Neural cell (in vitro differentiated cells): ENCODE data around the gene MTFMT. TPM values are rescaled to one million over a fixed set of nuclear protein-coding genes. Genes with fewer than 3 reads are reported as not detected.

Source experiments
- H2AFZ ChIP-seq: fragments of 200-600, 300-800 bp; sonication (generic), shearing (Covaris generic); 2 replicates; pipeline ENCODE4 v1.6.0; 2014; ENCODE audit warnings: low read depth, mild to moderate bottlenecking, antibody characterized with exemption, low read length, moderate library complexity
- H3F3A ChIP-seq: fragments of 200-600 bp; shearing (Covaris generic); 2 replicates; pipeline ENCODE4 v1.6.1; 2016; ENCODE audit warnings: mild to moderate bottlenecking, moderate library complexity, mixed read lengths, antibody characterized with exemption, low read length; ENCODE audit not compliant: insufficient read depth, poor library complexity, severe bottlenecking
- H3K27ac ChIP-seq: fragments of 200-600, 300-800 bp; sonication (generic), shearing (Covaris generic); 2 replicates; pipeline ENCODE4 v1.5.1; 2014; ENCODE audit warnings: mild to moderate bottlenecking, low read length, moderate library complexity
- H3K27me3 ChIP-seq: fragments of 300-800, 200-600 bp; sonication (generic), shearing (Covaris generic); 2 replicates; pipeline ENCODE4 v1.6.0; 2014; ENCODE audit warnings: mild to moderate bottlenecking, low read depth, low read length, moderate library complexity; ENCODE audit not compliant: insufficient read depth
- H3K36me3 ChIP-seq: fragments of 300-800, 200-600 bp; sonication (generic), shearing (Covaris generic); 2 replicates; pipeline ENCODE4 v1.5.1; 2014; ENCODE audit warnings: mild to moderate bottlenecking, antibody characterized with exemption, low read length, moderate library complexity; ENCODE audit not compliant: insufficient read depth
- H3K4me2 ChIP-seq: fragments of 300-800, 200-600 bp; sonication (generic), shearing (Covaris generic); 2 replicates; pipeline ENCODE4 v1.6.0; 2014; ENCODE audit warnings: mild to moderate bottlenecking, low read length
- H3K4me3 ChIP-seq: fragments of 300-800, 200-600 bp; sonication (generic), shearing (Covaris generic); 2 replicates; pipeline ENCODE4 v1.5.1; 2014; ENCODE audit warnings: mild to moderate bottlenecking, low read length, moderate library complexity
- H3K79me2 ChIP-seq: fragments of 200-600 bp; shearing (Covaris generic); replicated peaks from 2 replicates; pipeline ENCODE4 v1.6.0; 2014; ENCODE audit warnings: mild to moderate bottlenecking, low read length, moderate library complexity; ENCODE audit not compliant: insufficient read depth
- H3K9ac ChIP-seq: fragments of 300-800, 200-600 bp; sonication (generic), shearing (Covaris generic); 2 replicates; pipeline ENCODE4 v1.6.1; 2016; ENCODE audit warnings: mild to moderate bottlenecking, low read length, mixed read lengths
- H3K9me2 ChIP-seq: fragments of 200-600 bp; shearing (Covaris generic); 2 replicates; pipeline ENCODE4 v1.6.1; 2016; ENCODE audit warnings: mild to moderate bottlenecking, low read length, mixed read lengths; ENCODE audit not compliant: insufficient read depth
- H3K9me3 ChIP-seq: fragments of 200-600, 300-800 bp; sonication (generic), shearing (Covaris generic); 2 replicates; pipeline ENCODE4 v1.6.1; 2016; ENCODE audit warnings: mild to moderate bottlenecking, mixed run types, low read length, moderate library complexity, mixed read lengths
- H4K20me1 ChIP-seq: fragments of 200-600 bp; shearing (Covaris generic); 2 replicates; pipeline ENCODE4 v1.6.1; 2016; ENCODE audit warnings: mild to moderate bottlenecking, mixed run types; ENCODE audit not compliant: insufficient read depth
- EP300 ChIP-seq: fragments of 450-650 bp; conservative IDR thresholded peaks from 2 replicates; pipeline ENCODE4 v1.6.1; 2014; ENCODE audit warnings: antibody characterized with exemption, mild to moderate bottlenecking, moderate library complexity; ENCODE audit not compliant: poor library complexity, severe bottlenecking
- EZH2 ChIP-seq: fragments of 200-600, 300-800 bp; shearing (Covaris generic), sonication (generic); IDR thresholded peaks from 2 replicates; pipeline ENCODE4 v1.6.1; 2014; ENCODE audit warnings: antibody characterized with exemption, low read length, borderline replicate concordance, mild to moderate bottlenecking; ENCODE audit not compliant: insufficient read depth, poor library complexity, severe bottlenecking
- MXI1 ChIP-seq: fragments of 450-650 bp; conservative IDR thresholded peaks from 2 replicates; pipeline ENCODE4 v1.6.1; 2014; ENCODE audit warnings: antibody characterized with exemption, mild to moderate bottlenecking; ENCODE audit not compliant: poor library complexity, severe bottlenecking
- POLR2AphosphoS5 ChIP-seq: IDR thresholded peaks from 2 replicates; pipeline ENCODE4 v1.6.1; 2012
- RAD21 ChIP-seq: fragments of 450-650 bp; conservative IDR thresholded peaks from 2 replicates; pipeline ENCODE4 v1.6.1; 2014; ENCODE audit warnings: antibody characterized with exemption, mild to moderate bottlenecking, moderate library complexity
- SMC3 ChIP-seq: fragments of 450-650 bp; conservative IDR thresholded peaks from 2 replicates; pipeline ENCODE4 v1.6.1; 2014; ENCODE audit warnings: antibody characterized with exemption, mild to moderate bottlenecking, moderate library complexity; ENCODE audit not compliant: poor library complexity
- TAF1 ChIP-seq: IDR thresholded peaks from 2 replicates; pipeline ENCODE4 v1.6.1; 2012; ENCODE audit warnings: low read depth
- polyA plus RNA-seq: library from polyadenylated mRNA; depleted of rRNA; stranded (reverse); fragments of >200 nt; gene quantifications from 2 replicates; pipeline ENCODE4 v1.2.3, GENCODE V29; 2014
- TF ChIP-seq, protein P1 (sequence below): IDR thresholded peaks from 2 replicates; pipeline ENCODE4 v1.6.1; 2012; ENCODE audit warnings: borderline replicate concordance
- TF ChIP-seq, protein P2 (sequence below): fragments of 450-650 bp; IDR thresholded peaks from 2 replicates; pipeline ENCODE4 v1.5.1; 2014; ENCODE audit warnings: antibody characterized with exemption, mild to moderate bottlenecking, moderate library complexity; ENCODE audit not compliant: poor library complexity, severe bottlenecking

Gene MTFMT
- polyA plus RNA-seq, 1 donor from 2014 or later, result 21.3 TPM

DNA sequence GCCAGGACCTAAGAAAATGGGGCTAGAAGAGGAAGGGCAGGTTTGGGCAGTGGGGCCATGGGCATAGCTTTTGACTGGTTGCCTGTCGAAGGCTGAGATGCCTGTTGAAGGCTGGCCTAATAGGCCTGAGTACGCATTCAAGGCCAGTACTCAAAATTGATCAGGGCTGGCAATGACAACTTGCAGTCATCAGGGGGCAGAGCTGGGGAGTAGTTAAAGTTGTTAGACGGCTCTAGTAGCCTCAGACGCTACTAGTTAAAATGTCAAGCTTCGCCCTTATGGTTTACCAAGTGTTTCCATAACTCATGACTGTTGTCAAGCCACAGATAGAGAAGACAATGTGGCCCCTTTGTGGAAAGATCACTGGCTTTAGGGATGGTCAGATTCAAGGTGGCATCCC, 68.4 kb downstream of the MTFMT start:
- H4K20me1 ChIP-seq, result no peaks in the 10 kb centered on the region
- H2AFZ ChIP-seq, result no peak overlapping the region
- no peaks in the 10 kb centered on the region for H3K9me2 ChIP-seq
- H3K36me3 ChIP-seq, result peaks cover 12% of the 10 kb centered on the region
- H3F3A ChIP-seq, result no peaks in the 10 kb centered on the region
- no peaks in the 10 kb centered on the region for H3K79me2 ChIP-seq
- no peak overlapping the region for H3K4me2 ChIP-seq
- TF ChIP-seq, protein P1, sequence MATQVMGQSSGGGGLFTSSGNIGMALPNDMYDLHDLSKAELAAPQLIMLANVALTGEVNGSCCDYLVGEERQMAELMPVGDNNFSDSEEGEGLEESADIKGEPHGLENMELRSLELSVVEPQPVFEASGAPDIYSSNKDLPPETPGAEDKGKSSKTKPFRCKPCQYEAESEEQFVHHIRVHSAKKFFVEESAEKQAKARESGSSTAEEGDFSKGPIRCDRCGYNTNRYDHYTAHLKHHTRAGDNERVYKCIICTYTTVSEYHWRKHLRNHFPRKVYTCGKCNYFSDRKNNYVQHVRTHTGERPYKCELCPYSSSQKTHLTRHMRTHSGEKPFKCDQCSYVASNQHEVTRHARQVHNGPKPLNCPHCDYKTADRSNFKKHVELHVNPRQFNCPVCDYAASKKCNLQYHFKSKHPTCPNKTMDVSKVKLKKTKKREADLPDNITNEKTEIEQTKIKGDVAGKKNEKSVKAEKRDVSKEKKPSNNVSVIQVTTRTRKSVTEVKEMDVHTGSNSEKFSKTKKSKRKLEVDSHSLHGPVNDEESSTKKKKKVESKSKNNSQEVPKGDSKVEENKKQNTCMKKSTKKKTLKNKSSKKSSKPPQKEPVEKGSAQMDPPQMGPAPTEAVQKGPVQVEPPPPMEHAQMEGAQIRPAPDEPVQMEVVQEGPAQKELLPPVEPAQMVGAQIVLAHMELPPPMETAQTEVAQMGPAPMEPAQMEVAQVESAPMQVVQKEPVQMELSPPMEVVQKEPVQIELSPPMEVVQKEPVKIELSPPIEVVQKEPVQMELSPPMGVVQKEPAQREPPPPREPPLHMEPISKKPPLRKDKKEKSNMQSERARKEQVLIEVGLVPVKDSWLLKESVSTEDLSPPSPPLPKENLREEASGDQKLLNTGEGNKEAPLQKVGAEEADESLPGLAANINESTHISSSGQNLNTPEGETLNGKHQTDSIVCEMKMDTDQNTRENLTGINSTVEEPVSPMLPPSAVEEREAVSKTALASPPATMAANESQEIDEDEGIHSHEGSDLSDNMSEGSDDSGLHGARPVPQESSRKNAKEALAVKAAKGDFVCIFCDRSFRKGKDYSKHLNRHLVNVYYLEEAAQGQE, result no peak
- no peak for TF ChIP-seq POLR2AphosphoS5
- no peak for TF ChIP-seq MXI1
- TF ChIP-seq EZH2, result no peak
- no peak for TF ChIP-seq SMC3
- no peak for TF ChIP-seq TAF1
- TF ChIP-seq EP300, result no peak
- TF ChIP-seq RAD21, result no peak
- TF ChIP-seq, protein P2, sequence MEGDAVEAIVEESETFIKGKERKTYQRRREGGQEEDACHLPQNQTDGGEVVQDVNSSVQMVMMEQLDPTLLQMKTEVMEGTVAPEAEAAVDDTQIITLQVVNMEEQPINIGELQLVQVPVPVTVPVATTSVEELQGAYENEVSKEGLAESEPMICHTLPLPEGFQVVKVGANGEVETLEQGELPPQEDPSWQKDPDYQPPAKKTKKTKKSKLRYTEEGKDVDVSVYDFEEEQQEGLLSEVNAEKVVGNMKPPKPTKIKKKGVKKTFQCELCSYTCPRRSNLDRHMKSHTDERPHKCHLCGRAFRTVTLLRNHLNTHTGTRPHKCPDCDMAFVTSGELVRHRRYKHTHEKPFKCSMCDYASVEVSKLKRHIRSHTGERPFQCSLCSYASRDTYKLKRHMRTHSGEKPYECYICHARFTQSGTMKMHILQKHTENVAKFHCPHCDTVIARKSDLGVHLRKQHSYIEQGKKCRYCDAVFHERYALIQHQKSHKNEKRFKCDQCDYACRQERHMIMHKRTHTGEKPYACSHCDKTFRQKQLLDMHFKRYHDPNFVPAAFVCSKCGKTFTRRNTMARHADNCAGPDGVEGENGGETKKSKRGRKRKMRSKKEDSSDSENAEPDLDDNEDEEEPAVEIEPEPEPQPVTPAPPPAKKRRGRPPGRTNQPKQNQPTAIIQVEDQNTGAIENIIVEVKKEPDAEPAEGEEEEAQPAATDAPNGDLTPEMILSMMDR, result no peak
- no peaks in the 10 kb centered on the region for H3K9me3 ChIP-seq
- no peak overlapping the region for H3K9ac ChIP-seq
- H3K4me3 ChIP-seq, result no peak overlapping the region
- H3K27me3 ChIP-seq, result no peaks in the 10 kb centered on the region
- no peak overlapping the region for H3K27ac ChIP-seq

DNA sequence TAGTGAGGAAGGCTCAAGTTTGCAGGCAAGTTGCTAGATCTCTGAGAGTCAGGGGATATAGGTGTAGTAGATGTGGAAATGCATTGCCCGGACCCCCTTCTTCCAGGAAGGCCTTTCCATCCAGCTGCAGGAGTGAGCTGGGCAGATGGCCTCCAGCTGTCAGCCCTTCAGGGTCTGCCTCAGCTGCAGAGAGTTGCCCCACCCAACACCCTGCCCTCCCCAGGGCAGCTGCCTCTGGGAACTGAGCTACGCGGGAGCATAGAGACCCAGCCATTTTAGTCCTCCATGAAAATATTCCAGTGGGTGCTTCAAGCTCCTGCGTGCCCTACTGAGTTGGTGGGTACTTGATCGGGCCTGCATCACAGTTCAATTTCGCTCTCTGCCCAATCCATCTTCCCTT, 69.3 kb downstream of the MTFMT start:
- H3K36me3 ChIP-seq, result peaks cover 10% of the 10 kb centered on the region
- no peak overlapping the region for H3K4me3 ChIP-seq
- no peaks in the 10 kb centered on the region for H3F3A ChIP-seq
- no peak overlapping the region for H3K9ac ChIP-seq
- H3K79me2 ChIP-seq, result no peaks in the 10 kb centered on the region
- no peak overlapping the region for H2AFZ ChIP-seq
- no peaks in the 10 kb centered on the region for H4K20me1 ChIP-seq
- H3K27ac ChIP-seq, result no peak overlapping the region
- no peaks in the 10 kb centered on the region for H3K27me3 ChIP-seq
- no peaks in the 10 kb centered on the region for H3K9me3 ChIP-seq
- H3K4me2 ChIP-seq, result no peak overlapping the region
- H3K9me2 ChIP-seq, result no peaks in the 10 kb centered on the region
- TF ChIP-seq MXI1, result no peak
- TF ChIP-seq EP300, result no peak
- TF ChIP-seq RAD21, result no peak
- TF ChIP-seq POLR2AphosphoS5, result no peak
- TF ChIP-seq SMC3, result no peak
- TF ChIP-seq TAF1, result no peak
- TF ChIP-seq, protein P1, result no peak
- TF ChIP-seq, protein P2, result no peak
- TF ChIP-seq EZH2, result no peak
